ENCODE measurements around the gene PITPNC1.

GRCh38 chr17:67372751-67373150 is 4.3 kb upstream of the PITPNC1 start:
- TF ChIP-seq POLR2A (IDR thresholded peaks at IDR 0.05) (no peak), EP300 (IDR thresholded peaks at IDR 0.05) (no peak), CTCF (IDR thresholded peaks at IDR 0.05) (no peak)

All from tibial nerve (tissue), 4 donors.